Breast epithelium (tissue), 3 donors: Measurements from ENCODE around the gene ASAP3.

Source experiments
- POLR2A ChIP-seq: fragments of 450-650 bp; IDR thresholded peaks from one replicate; pipeline ENCODE4 v1.6.1; 2016; ENCODE audit warnings: antibody characterized with exemption, mild to moderate bottlenecking, moderate library complexity
- POLR2AphosphoS5 ChIP-seq, 3 donors: sonication (generic); formaldehyde crosslinking; IDR thresholded peaks; one replicate each; pipeline ENCODE4 v1.6.1; 2017; ENCODE audit warnings: antibody characterized with exemption in 3 of 3
- TF ChIP-seq, protein P1 (sequence below), 3 donors: fragments of 450-650 bp; IDR thresholded peaks; one replicate each; pipeline ENCODE4 v1.5.1; 2016 to 2017; ENCODE audit warnings: antibody characterized with exemption in 3 of 3, mild to moderate bottlenecking in 3 of 3, moderate library complexity in 3 of 3

DNA sequence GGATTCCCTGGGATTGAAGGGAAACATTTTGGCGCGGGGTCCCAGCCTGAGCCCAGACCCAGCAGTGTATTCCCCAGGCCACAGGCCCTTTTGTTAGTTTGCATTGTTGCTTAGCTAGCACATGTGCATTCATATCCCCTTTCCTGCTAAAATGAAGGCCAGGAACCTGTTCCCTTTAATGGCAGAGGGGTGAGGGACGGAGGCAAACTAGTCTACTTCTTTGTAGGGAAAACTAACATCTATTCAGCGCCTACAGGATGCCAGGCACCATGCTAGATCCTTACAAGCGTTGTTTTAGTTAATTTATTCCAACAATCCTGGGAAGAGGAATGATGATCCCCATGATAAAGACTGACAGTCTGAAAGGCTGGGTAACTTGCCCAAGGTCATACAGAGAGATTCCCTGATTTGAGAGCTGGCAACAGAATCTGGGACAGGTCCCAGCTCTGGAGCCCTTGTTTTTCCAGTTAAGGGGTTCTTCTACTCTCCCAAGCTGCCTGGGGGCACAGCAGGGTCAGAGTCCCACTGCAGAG is 47.6 kb upstream of the ASAP3 start:
- TF ChIP-seq POLR2AphosphoS5 (IDR thresholded peaks at IDR 0.05), result peak in 1 of 3 donors; percentile 5
- TF ChIP-seq, protein P1, sequence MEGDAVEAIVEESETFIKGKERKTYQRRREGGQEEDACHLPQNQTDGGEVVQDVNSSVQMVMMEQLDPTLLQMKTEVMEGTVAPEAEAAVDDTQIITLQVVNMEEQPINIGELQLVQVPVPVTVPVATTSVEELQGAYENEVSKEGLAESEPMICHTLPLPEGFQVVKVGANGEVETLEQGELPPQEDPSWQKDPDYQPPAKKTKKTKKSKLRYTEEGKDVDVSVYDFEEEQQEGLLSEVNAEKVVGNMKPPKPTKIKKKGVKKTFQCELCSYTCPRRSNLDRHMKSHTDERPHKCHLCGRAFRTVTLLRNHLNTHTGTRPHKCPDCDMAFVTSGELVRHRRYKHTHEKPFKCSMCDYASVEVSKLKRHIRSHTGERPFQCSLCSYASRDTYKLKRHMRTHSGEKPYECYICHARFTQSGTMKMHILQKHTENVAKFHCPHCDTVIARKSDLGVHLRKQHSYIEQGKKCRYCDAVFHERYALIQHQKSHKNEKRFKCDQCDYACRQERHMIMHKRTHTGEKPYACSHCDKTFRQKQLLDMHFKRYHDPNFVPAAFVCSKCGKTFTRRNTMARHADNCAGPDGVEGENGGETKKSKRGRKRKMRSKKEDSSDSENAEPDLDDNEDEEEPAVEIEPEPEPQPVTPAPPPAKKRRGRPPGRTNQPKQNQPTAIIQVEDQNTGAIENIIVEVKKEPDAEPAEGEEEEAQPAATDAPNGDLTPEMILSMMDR (IDR thresholded peaks at IDR 0.05), result peak in 1 of 3 donors; percentile 17
- no peak for TF ChIP-seq POLR2A
